ENCODE results near the gene NUMA1.

NUMA1 gene

DNA sequence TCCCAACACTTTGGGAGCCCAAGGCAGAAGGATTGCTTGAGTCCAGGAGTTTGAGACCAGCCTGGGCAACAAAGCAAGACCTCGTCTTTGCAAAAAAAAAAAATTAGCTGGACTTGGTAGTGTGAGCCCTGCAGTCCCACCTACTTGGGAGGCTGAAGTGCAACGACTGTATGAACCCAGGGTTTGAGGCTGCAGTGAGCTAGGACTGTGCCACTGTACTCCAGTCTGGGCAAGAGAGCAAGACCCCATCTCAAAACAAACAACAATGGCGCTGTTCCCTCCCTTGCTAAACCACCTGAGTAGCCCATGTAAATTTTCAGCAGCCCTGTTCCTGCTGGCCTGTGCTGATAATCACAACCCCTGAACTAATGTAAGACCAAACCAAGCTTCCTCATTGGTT is 19.7 kb upstream of the NUMA1 start:
- H3K4me2 ChIP-seq (ENCODE audit: low read length), result peak overlapping the region; percentile 9
- H3K4me1 ChIP-seq (ENCODE audit: control insufficient read depth, insufficient read depth, low read length), result peaks cover 26% of the 10 kb centered on the region
- no peaks in the 10 kb centered on the region for H3K9me3 ChIP-seq (replicated peaks; ENCODE audit: low read length)
- no peak overlapping the region for H3K4me3 ChIP-seq (ENCODE audit: low read length)
- peaks cover 53% of the 10 kb centered on the region for H3K36me3 ChIP-seq (ENCODE audit: insufficient read depth, low read length)
- H3K9ac ChIP-seq (ENCODE audit: low read depth, low read length), result no peak overlapping the region
- H3K27me3 ChIP-seq (ENCODE audit: control insufficient read depth, insufficient read depth, low read length), result no peaks in the 10 kb centered on the region

DNA sequence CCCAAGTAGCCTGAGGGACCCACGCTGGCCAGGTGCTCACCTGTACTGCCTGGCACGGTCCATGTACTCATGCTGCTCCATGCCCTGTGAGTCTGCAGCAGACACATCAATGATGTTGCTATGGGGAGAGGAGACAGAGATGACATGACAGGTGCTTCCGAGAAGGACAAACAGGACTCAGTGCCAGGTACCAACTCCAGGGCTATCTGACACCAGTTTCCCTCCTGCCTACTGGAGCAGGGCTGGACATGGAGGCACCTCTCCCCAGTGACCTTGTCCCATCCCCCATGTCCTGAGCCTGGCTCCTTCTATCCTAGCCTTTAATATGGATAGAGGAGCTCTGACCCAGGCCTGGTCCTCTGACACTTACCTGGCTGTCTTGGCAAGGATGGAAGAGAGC is 18.4 kb upstream of the NUMA1 start:
- H3K4me1 ChIP-seq (ENCODE audit: control insufficient read depth, insufficient read depth, low read length), result peaks cover 25% of the 10 kb centered on the region
- no peak overlapping the region for H3K4me3 ChIP-seq (ENCODE audit: low read length)
- no peak overlapping the region for H3K4me2 ChIP-seq (ENCODE audit: low read length)
- H3K36me3 ChIP-seq (ENCODE audit: insufficient read depth, low read length), result peaks cover 63% of the 10 kb centered on the region
- H3K27me3 ChIP-seq (ENCODE audit: control insufficient read depth, insufficient read depth, low read length), result no peaks in the 10 kb centered on the region
- H3K9me3 ChIP-seq (replicated peaks; ENCODE audit: low read length), result no peaks in the 10 kb centered on the region
- H3K9ac ChIP-seq (ENCODE audit: low read depth, low read length), result no peak overlapping the region

DNA sequence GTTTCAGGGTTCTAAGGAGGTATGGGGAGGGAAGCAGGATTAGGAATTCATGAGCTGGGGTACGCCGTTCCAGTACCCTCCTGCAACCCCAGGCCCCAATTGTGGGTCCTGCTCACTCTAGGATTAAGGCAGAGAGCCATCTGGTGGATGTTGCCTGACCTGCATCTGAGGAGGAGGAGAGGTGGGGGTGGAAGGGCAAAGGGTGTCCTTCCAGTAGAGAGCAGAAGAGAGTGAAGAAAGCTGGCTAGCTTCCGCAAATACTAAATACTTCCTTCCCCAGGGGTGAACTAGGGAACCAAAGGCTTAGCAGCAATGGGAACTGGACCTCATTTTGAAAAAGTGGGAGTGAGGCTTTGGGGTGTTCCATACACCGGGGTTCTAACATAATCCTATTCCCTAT is 10.9 kb upstream of the NUMA1 start:
- no peaks in the 10 kb centered on the region for H3K4me1 ChIP-seq (ENCODE audit: control insufficient read depth, insufficient read depth, low read length)
- H3K9ac ChIP-seq (ENCODE audit: low read depth, low read length), result no peak overlapping the region
- H3K27me3 ChIP-seq (ENCODE audit: control insufficient read depth, insufficient read depth, low read length), result no peaks in the 10 kb centered on the region
- H3K9me3 ChIP-seq (replicated peaks; ENCODE audit: low read length), result no peaks in the 10 kb centered on the region
- H3K4me2 ChIP-seq (ENCODE audit: low read length), result no peak overlapping the region
- peaks cover 37% of the 10 kb centered on the region for H3K36me3 ChIP-seq (ENCODE audit: insufficient read depth, low read length)
- H3K4me3 ChIP-seq (ENCODE audit: low read length), result no peak overlapping the region

DNA sequence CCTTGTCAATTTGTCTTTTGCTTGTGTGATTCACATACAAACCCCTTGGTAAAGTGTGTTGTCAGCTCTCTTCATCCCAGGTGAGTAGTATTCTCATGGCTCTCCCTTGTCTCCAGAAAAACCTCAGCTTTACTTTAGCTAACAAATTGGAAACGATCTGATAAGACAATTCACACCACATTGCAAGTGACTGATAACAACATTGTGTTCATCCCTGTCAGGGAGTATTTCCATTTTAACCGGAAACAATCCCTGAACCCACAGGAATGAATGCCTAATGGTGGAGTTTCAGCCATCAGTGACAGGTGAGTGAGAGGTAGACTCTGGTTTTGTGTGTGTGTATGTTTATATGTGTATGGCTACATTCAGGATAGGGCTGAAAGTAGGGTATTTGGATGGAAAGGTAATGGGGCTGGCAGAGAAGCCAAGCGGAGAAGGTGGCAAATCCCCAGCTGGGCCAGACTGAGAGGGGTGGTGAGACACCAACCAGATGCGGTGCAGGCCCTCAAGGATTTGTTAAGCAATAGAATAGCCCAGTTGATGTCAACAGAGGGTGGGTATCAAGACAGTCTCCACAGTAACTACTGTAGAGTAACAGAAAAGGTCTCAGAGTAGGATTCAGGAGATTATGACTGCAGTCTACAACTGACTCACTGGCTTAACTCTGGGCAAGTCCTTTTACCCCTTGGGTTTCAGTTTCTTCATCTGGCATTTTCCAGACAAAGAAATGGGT is 7.9 kb upstream of the NUMA1 start:
- Histone ChIP-seq H3K9me3 (replicated peaks; ENCODE audit: low read length) (no peaks in the 10 kb centered on the region), H3K9ac (ENCODE audit: low read depth, low read length) (no peak overlapping the region), H3K4me3 (ENCODE audit: low read length) (no peak overlapping the region), H3K27me3 (ENCODE audit: control insufficient read depth, insufficient read depth, low read length) (no peaks in the 10 kb centered on the region), H3K4me2 (ENCODE audit: low read length) (no peak overlapping the region), H3K36me3 (ENCODE audit: insufficient read depth, low read length) (peaks cover 17% of the 10 kb centered on the region), H3K4me1 (ENCODE audit: control insufficient read depth, insufficient read depth, low read length) (no peaks in the 10 kb centered on the region)

DNA sequence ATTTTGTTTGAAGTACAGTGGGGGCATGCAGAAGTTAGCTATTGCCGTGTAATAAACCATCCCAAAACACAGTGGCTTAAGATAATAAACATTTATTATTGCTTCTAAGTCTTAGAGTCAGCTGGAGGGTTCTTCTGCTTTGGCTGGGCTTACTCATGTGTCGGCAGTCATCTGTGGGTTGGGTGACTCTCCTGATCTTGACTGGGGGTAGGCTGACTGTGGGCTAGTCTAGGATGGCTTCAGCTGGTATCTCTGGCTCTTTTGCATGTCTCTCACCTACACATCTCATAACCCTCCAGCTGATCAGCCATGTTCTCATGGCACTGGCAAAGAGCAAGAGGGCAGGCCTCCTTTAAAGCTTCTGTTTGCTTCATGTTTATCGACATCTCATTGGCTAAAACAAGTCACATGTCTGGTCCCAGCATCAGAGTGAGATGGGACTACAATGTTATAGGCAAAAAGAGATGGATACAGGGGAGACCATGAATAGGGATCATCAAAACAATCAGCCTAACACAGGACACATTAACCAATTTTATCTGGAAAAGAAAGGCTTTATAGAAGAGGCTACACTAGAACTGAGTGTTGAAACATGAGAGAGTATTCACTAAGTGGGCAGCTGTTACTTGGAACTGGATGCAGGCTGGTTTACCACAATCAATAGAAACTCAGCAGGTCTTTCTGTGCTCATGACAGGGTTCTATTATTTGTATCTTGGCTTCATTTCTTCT is 5.4 kb upstream of the NUMA1 start:
- H3K9me3 ChIP-seq (replicated peaks; ENCODE audit: low read length), result no peaks in the 10 kb centered on the region
- H3K36me3 ChIP-seq (ENCODE audit: insufficient read depth, low read length), result peaks cover 15% of the 10 kb centered on the region
- H3K27me3 ChIP-seq (ENCODE audit: control insufficient read depth, insufficient read depth, low read length), result no peaks in the 10 kb centered on the region
- H3K4me1 ChIP-seq (ENCODE audit: control insufficient read depth, insufficient read depth, low read length), result no peaks in the 10 kb centered on the region
- no peak overlapping the region for H3K9ac ChIP-seq (ENCODE audit: low read depth, low read length)
- no peak overlapping the region for H3K4me3 ChIP-seq (ENCODE audit: low read length)
- H3K4me2 ChIP-seq (ENCODE audit: low read length), result no peak overlapping the region

DNA sequence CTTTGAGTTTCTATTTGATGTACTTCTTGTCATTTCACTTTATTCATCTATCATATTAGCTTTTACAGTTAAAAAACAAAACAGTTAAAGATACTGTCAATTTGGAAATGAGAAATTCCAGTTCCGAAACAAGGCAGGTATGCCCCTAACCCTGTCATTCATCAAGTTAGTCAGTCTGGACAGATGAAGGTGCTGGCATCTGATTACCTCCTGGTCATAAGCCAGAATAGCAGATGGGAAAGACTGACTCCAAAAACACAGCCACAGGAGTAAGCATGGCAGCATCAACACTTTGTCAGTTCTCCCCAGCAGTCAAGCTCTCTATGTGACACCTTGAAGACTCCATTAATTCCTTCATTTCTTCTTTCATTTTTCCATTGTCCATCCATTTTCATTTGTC is 4.6 kb upstream of the NUMA1 start:
- no peaks in the 10 kb centered on the region for H3K4me1 ChIP-seq (ENCODE audit: control insufficient read depth, insufficient read depth, low read length)
- no peak overlapping the region for H3K9ac ChIP-seq (ENCODE audit: low read depth, low read length)
- no peak overlapping the region for H3K4me3 ChIP-seq (ENCODE audit: low read length)
- no peak overlapping the region for H3K4me2 ChIP-seq (ENCODE audit: low read length)
- no peaks in the 10 kb centered on the region for H3K27me3 ChIP-seq (ENCODE audit: control insufficient read depth, insufficient read depth, low read length)
- H3K36me3 ChIP-seq (ENCODE audit: insufficient read depth, low read length), result peaks cover 6% of the 10 kb centered on the region
- H3K9me3 ChIP-seq (replicated peaks; ENCODE audit: low read length), result no peaks in the 10 kb centered on the region

DNA sequence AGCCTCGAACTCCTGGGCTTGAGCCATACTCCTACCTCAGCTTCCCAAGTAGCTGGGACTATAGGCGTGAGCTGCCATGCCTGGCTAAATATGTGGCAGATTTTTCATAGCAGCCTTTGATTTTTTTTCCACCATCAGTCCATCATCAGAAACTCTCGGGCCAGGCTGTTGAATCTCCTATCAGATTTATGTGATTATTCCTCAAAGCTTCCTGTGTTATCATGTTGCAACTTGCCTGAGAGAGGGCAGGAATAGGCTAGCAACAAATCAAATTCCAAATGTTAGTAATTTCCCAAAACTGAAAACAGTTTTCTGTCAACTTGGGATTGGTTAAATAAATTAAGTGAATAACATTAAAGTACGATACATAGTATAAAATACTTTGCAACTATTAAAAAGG is 3.7 kb upstream of the NUMA1 start:
- Histone ChIP-seq H3K27me3 (ENCODE audit: control insufficient read depth, insufficient read depth, low read length) (no peaks in the 10 kb centered on the region), H3K4me1 (ENCODE audit: control insufficient read depth, insufficient read depth, low read length) (peaks cover under 1% of the 10 kb centered on the region), H3K9me3 (replicated peaks; ENCODE audit: low read length) (no peaks in the 10 kb centered on the region), H3K4me3 (ENCODE audit: low read length) (no peak overlapping the region), H3K36me3 (ENCODE audit: insufficient read depth, low read length) (no peaks in the 10 kb centered on the region), H3K4me2 (ENCODE audit: low read length) (no peak overlapping the region), H3K9ac (ENCODE audit: low read depth, low read length) (no peak overlapping the region)

DNA sequence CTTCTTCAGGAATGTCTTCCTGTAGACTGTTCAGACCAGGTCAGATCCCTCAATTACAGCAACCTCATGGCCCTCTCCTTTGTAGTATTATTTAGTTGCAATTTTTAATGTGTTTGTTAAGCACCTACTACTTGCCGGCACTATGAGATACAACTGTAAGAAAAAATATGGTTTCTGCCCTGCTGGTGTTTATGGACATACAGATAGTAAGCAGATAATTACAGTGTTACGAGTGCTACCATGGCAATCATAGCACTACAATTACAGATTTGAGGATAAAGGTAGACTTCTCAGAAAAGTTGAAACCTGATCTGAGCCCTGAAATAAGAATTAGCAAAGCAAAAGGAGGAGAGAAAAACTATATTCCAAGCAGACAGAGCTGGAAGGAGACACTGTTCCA is 3.1 kb upstream of the NUMA1 start:
- H3K4me1 ChIP-seq (ENCODE audit: control insufficient read depth, insufficient read depth, low read length), result peaks cover 7% of the 10 kb centered on the region
- no peaks in the 10 kb centered on the region for H3K9me3 ChIP-seq (replicated peaks; ENCODE audit: low read length)
- no peak overlapping the region for H3K4me3 ChIP-seq (ENCODE audit: low read length)
- H3K36me3 ChIP-seq (ENCODE audit: insufficient read depth, low read length), result no peaks in the 10 kb centered on the region
- H3K4me2 ChIP-seq (ENCODE audit: low read length), result no peak overlapping the region
- no peak overlapping the region for H3K9ac ChIP-seq (ENCODE audit: low read depth, low read length)
- H3K27me3 ChIP-seq (ENCODE audit: control insufficient read depth, insufficient read depth, low read length), result no peaks in the 10 kb centered on the region

GRCh38 chr11:72081821-72082453 is 1.6 kb upstream of the NUMA1 start:
- Histone ChIP-seq H3K9me3 (replicated peaks; ENCODE audit: low read length) (no peaks in the 10 kb centered on the region), H3K4me3 (ENCODE audit: low read length) (no peak overlapping the region), H3K27me3 (ENCODE audit: control insufficient read depth, insufficient read depth, low read length) (no peaks in the 10 kb centered on the region), H3K4me1 (ENCODE audit: control insufficient read depth, insufficient read depth, low read length) (peaks cover 11% of the 10 kb centered on the region), H3K4me2 (ENCODE audit: low read length) (no peak overlapping the region), H3K36me3 (ENCODE audit: insufficient read depth, low read length) (no peaks in the 10 kb centered on the region), H3K9ac (ENCODE audit: low read depth, low read length) (no peak overlapping the region)

DNA sequence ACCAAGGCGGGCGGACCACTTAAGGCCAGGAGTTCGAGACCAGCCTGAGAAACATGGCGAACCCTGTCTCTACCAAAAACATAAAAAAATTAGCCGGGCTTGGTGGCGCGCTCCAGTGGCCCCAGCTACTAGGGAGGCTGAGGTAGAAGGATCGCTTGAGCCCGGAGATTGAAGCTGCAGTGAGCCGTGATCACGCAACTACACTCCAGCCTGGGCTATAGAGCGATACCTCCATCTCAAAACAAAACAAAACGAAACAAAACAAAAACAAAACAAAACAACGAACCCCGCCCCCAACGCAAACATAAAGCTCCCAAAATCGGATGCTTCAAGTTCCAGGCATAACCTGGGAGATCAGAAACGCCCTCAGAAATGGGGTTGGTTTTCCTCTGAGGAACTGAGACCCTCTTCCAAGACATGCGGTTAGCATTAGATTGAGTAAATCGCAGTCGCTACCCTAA is 872 bp upstream of the NUMA1 start:
- Histone ChIP-seq H3K4me3 (ENCODE audit: low read length) (peak overlapping the region; percentile 74), H3K9ac (ENCODE audit: low read depth, low read length) (peak overlapping the region; percentile 81), H3K9me3 (replicated peaks; ENCODE audit: low read length) (no peaks in the 10 kb centered on the region), H3K4me1 (ENCODE audit: control insufficient read depth, insufficient read depth, low read length) (peaks cover 11% of the 10 kb centered on the region), H3K4me2 (ENCODE audit: low read length) (peak overlapping the region; percentile 82), H3K36me3 (ENCODE audit: insufficient read depth, low read length) (no peaks in the 10 kb centered on the region), H3K27me3 (ENCODE audit: control insufficient read depth, insufficient read depth, low read length) (no peaks in the 10 kb centered on the region)

GRCh38 chr11:72079819-72080325 is 470 bp downstream of the NUMA1 start:
- H3K9ac ChIP-seq (ENCODE audit: low read depth, low read length), result peak overlapping the region; percentile 82
- H3K4me3 ChIP-seq (ENCODE audit: low read length), result peak overlapping the region; percentile 91
- H3K36me3 ChIP-seq (ENCODE audit: insufficient read depth, low read length), result no peaks in the 10 kb centered on the region
- peak overlapping the region; percentile 98 for H3K4me2 ChIP-seq (ENCODE audit: low read length)
- no peaks in the 10 kb centered on the region for H3K9me3 ChIP-seq (replicated peaks; ENCODE audit: low read length)
- H3K4me1 ChIP-seq (ENCODE audit: control insufficient read depth, insufficient read depth, low read length), result peaks cover 11% of the 10 kb centered on the region
- H3K27me3 ChIP-seq (ENCODE audit: control insufficient read depth, insufficient read depth, low read length), result no peaks in the 10 kb centered on the region
